Measurements from ENCODE around the gene AHNAK.

Gene AHNAK

DNA sequence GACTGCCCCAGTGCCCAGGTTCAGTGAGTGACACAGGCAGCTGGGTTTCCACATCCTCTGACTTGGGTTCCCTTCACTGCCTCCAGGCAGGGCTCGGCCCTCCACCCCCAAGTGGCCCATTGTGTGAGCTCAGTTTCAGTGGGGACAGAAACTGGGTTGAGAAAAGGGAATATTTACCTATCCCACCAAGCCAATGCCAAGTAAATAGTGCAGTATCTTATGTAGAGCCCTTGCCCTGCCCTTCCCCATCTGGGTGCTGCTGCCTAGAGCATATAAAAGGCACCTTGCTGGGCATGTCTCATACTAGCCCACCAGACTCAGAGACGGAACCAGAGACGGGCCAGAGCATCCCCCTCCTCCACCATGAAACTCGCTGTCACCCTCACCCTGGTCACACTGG is 127.9 kb downstream of the AHNAK start, which contains the start of gene SCGB1A1:
SCGB1A1 (plus strand) TSS at position 301 of the 400 bp plus-strand sequence; CDS start at position 364, 63 bp downstream.
- Mint-ChIP-seq H3K9me3 (no peaks in the 10 kb centered on the region), H3K4me3 (no peak within 1 kb of the TSS), H3K4me1 (no peaks in the 10 kb centered on the region), H3K36me3 (no peaks in the 10 kb centered on the region), H3K27ac (no peak within 1 kb of the TSS)
- ATAC-seq (no peak), DNase-seq (ENCODE audit: low spot score in 2 of 2) (no peak)

DNA sequence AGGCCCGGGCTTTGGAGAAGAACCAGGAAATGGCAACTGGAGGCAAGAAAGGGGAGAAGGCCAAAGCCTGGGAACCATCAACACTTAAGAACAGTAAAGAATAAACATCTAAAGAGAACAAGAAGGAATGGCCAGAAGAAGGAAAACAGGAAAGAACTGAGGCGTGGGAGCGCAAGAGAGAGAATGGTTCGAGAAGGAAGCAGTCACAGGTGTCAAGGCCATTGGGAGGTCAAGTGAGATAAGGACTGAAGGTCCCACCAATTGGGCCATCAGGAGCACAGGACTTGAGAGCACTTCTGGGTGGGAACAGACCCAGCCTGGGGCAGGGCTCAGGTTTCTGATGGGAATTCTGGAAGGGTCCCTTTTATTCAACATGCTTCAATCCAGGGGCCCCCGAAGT is 128.5 kb downstream of the AHNAK start:
- Mint-ChIP-seq H3K4me1 (no peaks in the 10 kb centered on the region), H3K9me3 (no peaks in the 10 kb centered on the region), H3K36me3 (no peaks in the 10 kb centered on the region), H3K4me3 (no peak overlapping the region), H3K27ac (no peak overlapping the region)
- ATAC-seq (no peak), DNase-seq (ENCODE audit: low spot score in 2 of 2) (no peak)

DNA sequence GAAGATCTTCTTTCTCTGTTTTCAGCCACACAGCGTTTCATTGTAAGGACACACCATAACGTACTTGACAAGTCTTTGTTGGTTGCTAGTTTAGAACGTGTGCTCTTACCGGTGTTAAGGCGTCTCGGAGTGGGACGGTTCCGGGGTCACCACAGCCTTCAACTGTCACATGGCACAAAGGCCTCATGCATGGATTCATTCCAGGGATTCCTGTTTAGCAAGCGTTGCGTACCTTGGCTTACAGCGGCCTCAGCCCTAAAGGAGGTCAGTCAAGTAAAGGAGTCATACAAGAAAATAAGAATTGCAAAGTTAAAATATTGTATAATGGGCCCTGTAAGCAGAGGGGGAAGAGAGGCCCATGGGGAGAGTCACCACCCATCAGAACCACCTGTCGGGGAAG is 130.0 kb downstream of the AHNAK start:
- H3K36me3 Mint-ChIP-seq, result no peaks in the 10 kb centered on the region
- H3K27ac Mint-ChIP-seq, result no peak overlapping the region
- ATAC-seq (no peak), DNase-seq (ENCODE audit: low spot score in 2 of 2) (no peak)
- no peaks in the 10 kb centered on the region for H3K9me3 Mint-ChIP-seq
- H3K4me3 Mint-ChIP-seq, result no peak overlapping the region
- no peaks in the 10 kb centered on the region for H3K4me1 Mint-ChIP-seq

DNA sequence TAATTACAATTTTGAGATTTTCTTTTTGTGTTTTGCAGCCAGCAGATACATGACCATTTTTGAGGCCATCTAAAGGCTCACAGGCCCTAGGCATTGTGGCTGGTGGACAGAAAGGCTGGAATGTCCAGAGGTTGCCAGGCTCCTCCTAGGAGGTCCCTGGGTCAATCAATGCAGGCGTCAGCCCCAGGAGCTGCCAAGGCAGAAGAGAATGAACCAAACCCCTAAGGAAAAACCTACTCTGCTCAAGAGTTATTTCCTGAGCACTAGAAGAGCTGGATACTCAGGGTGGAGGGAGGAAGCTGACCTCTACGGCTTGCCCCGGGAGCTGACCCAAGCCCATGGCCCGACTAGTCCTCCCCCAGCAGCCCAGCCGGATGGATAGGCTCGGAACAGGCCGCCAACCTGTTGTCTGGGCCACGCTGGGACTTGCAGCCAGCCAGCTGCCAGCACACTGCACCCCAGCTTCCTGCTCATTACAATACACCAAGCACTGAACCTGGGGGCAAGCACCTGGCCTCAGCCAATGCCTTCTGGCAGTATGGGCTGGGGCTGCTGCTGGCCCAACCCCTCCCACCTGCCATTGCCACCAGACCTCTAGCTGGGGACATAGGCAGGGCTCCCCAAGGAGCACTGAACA is 133.4 kb downstream of the AHNAK start:
- Mint-ChIP-seq H3K9me3 (no peaks in the 10 kb centered on the region), H3K27ac (no peak overlapping the region), H3K36me3 (no peaks in the 10 kb centered on the region), H3K4me1 (no peaks in the 10 kb centered on the region), H3K4me3 (no peak overlapping the region)
- DNase-seq (ENCODE audit: low spot score in 2 of 2) (no peak), ATAC-seq (no peak)

DNA sequence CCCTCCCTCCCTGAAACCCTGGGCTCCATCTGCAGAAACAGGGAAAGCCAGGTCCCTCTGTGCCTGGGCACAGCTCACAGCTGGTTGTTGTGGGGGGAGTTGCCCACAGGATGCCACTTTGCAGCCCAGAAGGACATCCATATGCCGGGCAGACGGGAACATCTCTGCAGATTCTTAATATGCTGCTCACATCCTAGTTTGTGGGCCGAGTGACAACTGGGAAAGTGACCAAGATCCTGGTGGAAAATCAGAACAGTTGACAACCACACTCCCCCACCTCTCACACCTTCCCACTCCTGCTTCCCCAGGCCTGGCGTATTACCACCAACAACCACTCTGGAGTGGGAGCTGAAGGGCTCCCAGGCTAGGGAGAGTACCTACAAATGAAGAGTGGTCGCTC is 135.1 kb downstream of the AHNAK start:
- Mint-ChIP-seq H3K4me1 (no peaks in the 10 kb centered on the region), H3K9me3 (no peaks in the 10 kb centered on the region), H3K4me3 (no peak overlapping the region), H3K27ac (no peak overlapping the region), H3K36me3 (no peaks in the 10 kb centered on the region)
- no peak for ATAC-seq
- no peak for DNase-seq (ENCODE audit: low spot score in 2 of 2)

DNA sequence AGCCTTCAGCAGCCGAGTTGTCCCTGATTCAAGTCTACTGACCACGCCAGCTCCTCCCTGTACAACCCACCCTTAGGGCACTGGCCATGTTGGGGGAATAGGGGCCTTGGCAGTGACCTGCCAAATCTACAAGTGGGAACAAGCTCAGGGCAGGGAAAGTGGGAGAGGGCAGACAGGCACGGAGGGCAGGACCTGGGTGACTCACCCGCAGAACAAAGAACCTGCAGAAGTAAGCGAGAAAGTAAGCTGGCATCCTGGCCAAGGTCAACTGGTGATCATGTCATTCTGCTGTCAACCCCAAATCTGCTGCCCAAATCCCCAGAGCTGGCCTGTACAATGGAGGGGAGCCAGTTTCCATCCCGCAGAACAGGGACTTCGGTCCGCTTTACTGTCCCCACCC is 135.6 kb downstream of the AHNAK start:
- H3K4me1 Mint-ChIP-seq, result no peaks in the 10 kb centered on the region
- H3K4me3 Mint-ChIP-seq, result no peak overlapping the region
- no peaks in the 10 kb centered on the region for H3K36me3 Mint-ChIP-seq
- no peak for ATAC-seq
- no peak overlapping the region for H3K27ac Mint-ChIP-seq
- no peaks in the 10 kb centered on the region for H3K9me3 Mint-ChIP-seq
- DNase-seq (ENCODE audit: low spot score in 2 of 2), result no peak

DNA sequence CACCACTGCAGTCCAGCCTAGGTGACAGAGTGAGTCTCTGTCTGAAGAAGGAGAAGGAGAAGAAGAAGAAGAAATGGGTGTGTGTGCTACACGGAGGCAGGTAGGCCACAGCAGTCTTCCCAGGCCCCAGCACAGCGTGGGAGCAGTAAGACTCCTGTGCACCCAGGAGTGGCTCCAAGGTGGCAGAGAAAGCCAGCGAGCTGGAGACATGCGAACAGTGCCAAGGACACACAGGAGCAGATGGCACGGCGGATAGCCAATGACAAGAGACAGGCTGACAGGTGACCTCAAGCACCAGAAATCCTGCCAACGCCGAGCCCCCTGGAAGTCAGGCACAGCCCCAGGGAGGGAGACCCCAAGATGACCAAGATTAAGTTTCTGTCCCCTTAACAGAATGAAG is 136.8 kb downstream of the AHNAK start:
- no peaks in the 10 kb centered on the region for H3K9me3 Mint-ChIP-seq
- H3K4me1 Mint-ChIP-seq, result no peaks in the 10 kb centered on the region
- no peak for ATAC-seq
- H3K36me3 Mint-ChIP-seq, result no peaks in the 10 kb centered on the region
- DNase-seq (ENCODE audit: low spot score in 2 of 2), result no peak
- H3K27ac Mint-ChIP-seq, result no peak overlapping the region
- no peak overlapping the region for H3K4me3 Mint-ChIP-seq

DNA sequence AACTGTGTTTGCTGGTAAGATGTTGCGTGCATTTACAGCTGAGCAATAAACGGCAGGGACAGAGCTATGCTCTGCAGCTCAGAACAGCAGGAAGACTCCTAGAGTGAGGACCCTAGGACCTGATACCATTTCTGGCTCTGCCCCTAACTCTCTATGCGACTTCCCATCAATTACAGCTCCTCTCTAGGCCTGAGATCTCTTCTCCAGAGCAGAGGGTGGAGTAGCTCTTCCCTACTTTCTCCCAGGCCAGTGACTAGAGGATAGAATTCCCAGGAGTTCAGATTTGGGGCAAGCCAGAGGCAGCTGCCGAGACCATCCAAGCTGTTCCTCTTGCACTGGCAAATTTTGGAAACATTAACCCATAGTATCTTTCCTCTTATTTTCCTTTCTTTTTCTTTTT is 140.6 kb downstream of the AHNAK start:
- Mint-ChIP-seq H3K4me3 (no peak overlapping the region), H3K9me3 (no peaks in the 10 kb centered on the region), H3K4me1 (peaks cover 20% of the 10 kb centered on the region), H3K36me3 (no peaks in the 10 kb centered on the region), H3K27ac (no peak overlapping the region)
- no peak for DNase-seq (ENCODE audit: low spot score in 2 of 2)
- no peak for ATAC-seq

DNA sequence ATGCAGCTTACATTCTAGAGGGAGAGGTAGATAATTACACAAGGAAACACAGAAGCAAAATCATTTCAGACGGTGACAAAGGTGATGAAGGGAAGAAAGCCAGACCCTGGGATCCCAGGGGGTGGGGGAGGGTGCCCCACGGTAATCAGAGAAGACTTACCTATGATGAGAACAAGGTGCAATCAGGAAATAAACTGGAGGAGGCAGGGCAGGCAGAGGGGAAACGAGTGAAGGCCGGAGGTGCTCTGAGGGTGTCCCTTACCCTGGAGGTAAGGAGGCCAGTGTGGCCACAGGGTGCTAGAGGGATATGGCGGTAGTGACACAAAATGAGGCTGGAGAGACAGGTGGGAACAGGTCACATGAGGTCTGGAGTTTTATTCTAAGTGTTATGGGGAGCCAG is 141.7 kb downstream of the AHNAK start:
- Mint-ChIP-seq H3K9me3 (no peaks in the 10 kb centered on the region), H3K27ac (no peak overlapping the region), H3K4me1 (peaks cover 20% of the 10 kb centered on the region), H3K4me3 (no peak overlapping the region), H3K36me3 (no peaks in the 10 kb centered on the region)
- no peak for ATAC-seq
- DNase-seq (ENCODE audit: low spot score in 2 of 2), result no peak

DNA sequence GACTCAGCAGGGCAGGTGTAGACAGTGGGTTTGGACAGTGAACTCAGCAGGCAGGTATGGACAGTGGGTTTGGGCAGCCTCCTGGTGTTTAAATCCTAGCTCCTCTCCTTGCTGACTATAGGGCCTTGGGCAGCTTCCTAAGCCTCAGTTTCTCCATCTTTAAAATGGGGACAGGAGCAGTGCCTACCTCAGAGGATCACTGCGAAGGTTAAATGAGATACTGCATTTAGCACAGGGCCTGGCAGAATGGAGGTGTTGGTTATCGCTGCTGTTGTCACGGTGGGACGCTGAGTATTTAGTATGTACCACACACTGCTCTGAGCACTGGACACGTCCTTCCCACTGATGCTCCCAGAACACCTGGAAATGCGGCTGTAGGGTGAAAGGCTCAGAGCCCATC is 142.2 kb downstream of the AHNAK start:
- Mint-ChIP-seq H3K9me3 (no peaks in the 10 kb centered on the region), H3K4me3 (no peak overlapping the region), H3K36me3 (no peaks in the 10 kb centered on the region), H3K27ac (no peak overlapping the region), H3K4me1 (peaks cover 20% of the 10 kb centered on the region)
- DNase-seq (ENCODE audit: low spot score in 2 of 2) (no peak), ATAC-seq (no peak)

DNA sequence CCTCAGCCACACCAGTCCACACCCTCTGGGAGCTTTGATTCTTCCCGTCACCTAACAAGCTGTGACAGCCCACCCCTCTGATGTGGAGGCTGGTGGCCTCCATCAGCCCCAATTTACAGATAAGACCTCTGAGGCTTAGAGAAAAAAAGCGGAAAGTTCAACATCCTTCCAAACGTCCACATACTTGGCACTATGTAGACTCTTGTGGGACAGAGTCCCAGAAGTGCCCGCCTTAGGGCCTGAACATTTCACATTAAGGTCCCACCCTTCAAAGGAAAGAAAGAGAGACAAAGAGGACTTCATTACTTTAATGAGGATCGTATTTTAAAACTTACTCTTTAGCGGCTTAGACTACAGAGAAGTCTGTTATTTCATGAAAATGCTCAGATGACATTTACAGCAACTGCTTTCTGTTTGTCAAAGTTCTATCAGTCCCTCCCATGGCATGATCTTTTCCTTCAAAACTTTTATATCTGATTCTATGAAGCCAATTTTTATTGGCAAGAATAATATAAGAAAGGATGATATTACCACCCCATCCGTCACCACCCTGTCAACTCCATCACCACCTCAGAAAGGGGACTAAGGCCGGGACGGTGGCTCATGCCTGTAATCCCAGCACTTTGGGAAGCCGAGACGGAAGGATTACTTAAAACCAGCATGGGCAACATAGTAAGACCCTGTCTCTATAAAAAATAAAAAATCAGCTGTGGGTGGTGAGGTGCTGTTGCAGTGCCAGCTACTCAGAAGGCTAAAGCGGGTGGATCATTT is 143.5 kb downstream of the AHNAK start:
- peak overlapping the region; percentile 97 for H3K27ac Mint-ChIP-seq

DNA sequence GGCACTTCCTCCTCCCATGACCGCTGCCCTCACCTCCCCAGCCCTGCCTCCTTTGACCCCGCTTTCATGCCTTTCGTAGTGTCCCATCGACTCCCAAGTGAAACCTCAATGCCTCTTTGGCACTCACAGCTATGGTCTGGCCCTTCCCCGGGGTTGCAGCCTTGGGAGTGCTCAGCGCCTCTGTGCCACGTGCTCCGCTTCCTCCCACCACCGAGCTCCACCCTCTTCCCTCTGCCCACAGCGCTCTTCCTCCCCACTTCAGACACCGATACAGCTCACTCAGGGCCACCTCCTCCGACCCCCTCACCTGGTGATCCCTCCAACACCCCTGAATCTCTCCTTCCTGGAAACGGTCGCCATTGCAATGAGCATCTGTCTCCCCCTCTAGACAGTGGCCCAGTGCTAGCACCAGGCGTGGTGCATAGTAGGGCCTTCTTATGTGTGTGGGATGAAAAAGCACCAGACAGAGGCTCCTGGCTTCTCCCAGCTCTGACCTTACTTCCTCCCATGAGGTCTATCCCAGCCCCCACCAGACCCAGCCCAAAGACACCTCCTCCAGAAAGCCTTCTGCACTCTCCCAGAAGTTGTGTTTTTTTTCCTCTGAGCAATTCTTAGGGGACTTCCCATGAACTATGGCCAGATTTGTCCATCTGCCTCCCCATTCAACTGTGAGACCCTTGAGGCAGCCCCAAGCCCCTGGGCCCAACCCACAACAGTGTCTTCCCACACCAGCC is 144.2 kb downstream of the AHNAK start:
- peak; percentile 91 for ATAC-seq
- H3K4me1 Mint-ChIP-seq, result peaks cover 30% of the 10 kb centered on the region
- peak overlapping the region; percentile 97 for H3K27ac Mint-ChIP-seq
- peak overlapping the region; percentile 77 for H3K4me3 Mint-ChIP-seq
- H3K36me3 Mint-ChIP-seq, result no peaks in the 10 kb centered on the region
- DNase-seq (ENCODE audit: low spot score in 2 of 2), result peak; percentile 23 to 64
- H3K9me3 Mint-ChIP-seq, result no peaks in the 10 kb centered on the region

More for the DNA sequence above, 143.5 kb downstream of the AHNAK start:
- H3K4me1 Mint-ChIP-seq, result peaks cover 30% of the 10 kb centered on the region
- ATAC-seq (no peak), DNase-seq (ENCODE audit: low spot score in 2 of 2) (no peak)
- no peaks in the 10 kb centered on the region for H3K9me3 Mint-ChIP-seq
- no peaks in the 10 kb centered on the region for H3K36me3 Mint-ChIP-seq
- H3K4me3 Mint-ChIP-seq, result peak overlapping the region; percentile 77

DNA sequence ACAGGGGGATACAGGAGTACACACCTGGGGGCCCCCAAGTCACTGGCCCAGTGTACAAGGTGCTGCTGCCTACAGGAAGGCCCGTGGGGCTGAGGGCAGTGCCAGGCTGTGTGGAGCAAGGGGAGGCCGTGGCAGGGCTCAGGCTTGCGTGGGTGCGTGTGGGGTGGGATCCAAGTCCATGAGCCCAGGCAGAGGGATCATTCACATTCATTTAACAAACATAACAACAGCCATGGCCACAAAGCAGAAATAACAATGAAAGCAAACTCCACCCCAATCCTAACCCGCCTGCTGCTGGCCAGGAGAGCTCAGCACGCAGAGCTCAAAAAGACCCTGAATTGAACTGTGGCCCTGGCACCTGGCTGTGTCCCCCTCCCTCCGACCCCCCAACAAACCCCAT is 144.8 kb downstream of the AHNAK start:
- no peak for ATAC-seq
- Mint-ChIP-seq H3K4me1 (peaks cover 30% of the 10 kb centered on the region), H3K4me3 (peak overlapping the region; percentile 77), H3K27ac (peak overlapping the region; percentile 97), H3K9me3 (no peaks in the 10 kb centered on the region), H3K36me3 (no peaks in the 10 kb centered on the region)
- no peak for DNase-seq (ENCODE audit: low spot score in 2 of 2)

DNA sequence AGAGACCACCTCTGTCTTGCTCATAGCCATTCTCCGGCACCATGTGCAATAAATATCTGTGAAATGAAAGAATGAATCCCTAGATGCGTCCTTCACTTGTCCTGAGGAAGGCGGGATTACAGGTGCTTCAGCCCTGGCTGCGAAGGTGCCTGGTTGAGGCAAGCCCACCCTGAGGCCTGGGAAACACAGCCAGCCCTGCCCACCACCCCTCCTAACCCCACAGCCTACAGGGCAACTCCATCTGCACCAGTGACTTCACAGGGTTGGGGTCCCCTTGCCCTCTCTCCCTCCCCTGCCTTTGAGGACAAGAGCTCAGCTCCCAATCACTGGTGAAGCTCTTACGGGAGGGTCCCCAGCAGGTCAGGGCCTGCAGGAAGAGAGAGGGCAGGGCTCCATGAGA is 145.2 kb downstream of the AHNAK start:
- Mint-ChIP-seq H3K27ac (peak overlapping the region; percentile 97), H3K4me3 (peak overlapping the region; percentile 77), H3K4me1 (peaks cover 30% of the 10 kb centered on the region), H3K36me3 (no peaks in the 10 kb centered on the region), H3K9me3 (no peaks in the 10 kb centered on the region)
- DNase-seq (ENCODE audit: low spot score in 2 of 2) (no peak), ATAC-seq (no peak)

DNA sequence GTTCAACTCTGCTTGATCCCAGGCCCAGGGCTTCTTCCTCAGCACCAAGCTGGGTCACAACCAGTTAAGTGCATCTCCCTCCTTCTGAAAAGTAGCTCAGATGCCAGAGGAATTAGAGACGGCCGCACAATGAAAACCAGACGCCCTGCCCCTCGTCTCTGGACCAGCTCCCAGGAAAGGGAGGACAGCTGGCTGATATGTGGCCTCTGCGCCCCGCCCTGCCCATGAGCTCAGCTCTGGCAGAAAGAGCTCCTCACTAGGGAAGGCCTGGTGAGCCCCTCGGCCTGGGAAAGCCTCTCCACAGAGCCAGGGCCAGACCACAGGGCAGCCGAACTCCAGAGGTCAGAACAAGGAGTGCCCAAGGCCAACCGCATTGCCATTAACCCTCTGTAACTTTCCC is 145.8 kb downstream of the AHNAK start:
- ATAC-seq (no peak), DNase-seq (ENCODE audit: low spot score in 2 of 2) (no peak)
- peaks cover 30% of the 10 kb centered on the region for H3K4me1 Mint-ChIP-seq
- H3K27ac Mint-ChIP-seq, result no peak overlapping the region
- H3K4me3 Mint-ChIP-seq, result peak overlapping the region; percentile 77
- H3K9me3 Mint-ChIP-seq, result no peaks in the 10 kb centered on the region
- no peaks in the 10 kb centered on the region for H3K36me3 Mint-ChIP-seq

DNA sequence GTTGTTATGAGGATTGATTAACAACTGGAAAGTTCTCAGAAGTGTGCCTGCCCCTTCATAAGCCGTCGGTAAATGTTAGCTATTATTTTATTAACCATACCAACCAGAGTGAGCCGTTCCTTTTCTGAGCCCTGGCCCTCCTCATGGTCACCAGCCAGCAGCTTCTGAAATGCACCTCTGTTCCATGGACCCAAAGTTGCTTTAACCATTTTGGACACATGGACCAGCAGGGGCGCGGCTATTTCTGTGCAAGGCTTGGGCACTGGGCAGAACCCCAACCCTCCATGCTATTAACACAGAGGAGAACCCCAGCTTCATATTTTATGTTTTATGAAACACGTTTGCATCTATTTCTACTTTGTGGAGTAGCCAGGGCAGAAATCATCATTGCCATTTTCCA is 146.3 kb downstream of the AHNAK start:
- DNase-seq (ENCODE audit: low spot score in 2 of 2) (no peak), ATAC-seq (no peak)
- Mint-ChIP-seq H3K4me3 (no peak overlapping the region), H3K36me3 (no peaks in the 10 kb centered on the region), H3K4me1 (peaks cover 30% of the 10 kb centered on the region), H3K9me3 (no peaks in the 10 kb centered on the region), H3K27ac (no peak overlapping the region)

All from stimulated activated effector memory CD8-positive, alpha-beta T cell treated with anti-CD3 and anti-CD28 coated beads, Interleukin-12 subunit alpha, Interleukin-12 subunit beta, amount 100 ng/mL, for 72 hours (primary cell).